Effector CD4-positive, alpha-beta T cell (primary cell): Measurements from ENCODE around the gene TRIM7.
"Not testable (repeated sequence)": the region's sequence is repeated elsewhere in the genome, so short reads cannot be mapped to it uniquely, and the experiment has no call there.

ENCODE experiments used
- DNase-seq: peaks from one replicate; pipeline ENCODE4 v3.0.0-alpha.2; 2020

Gene TRIM7

GRCh38 chr5:181232593-181232992 is 27.6 kb upstream of the TRIM7 start:
- no peak for DNase-seq

GRCh38 chr5:181231432-181231831 is 26.4 kb upstream of the TRIM7 start:
- DNase-seq: no peak

GRCh38 chr5:181230551-181230950 is 25.6 kb upstream of the TRIM7 start:
- no peak for DNase-seq

GRCh38 chr5:181229996-181230395 is 25.0 kb upstream of the TRIM7 start:
- DNase-seq: no peak

- peak; percentile 45 for DNase-seq
These were observed 19.6 kb upstream of the TRIM7 start for GRCh38 chr5:181224390-181225229.

GRCh38 chr5:181223729-181224389 is 18.9 kb upstream of the TRIM7 start:
- DNase-seq: peak; percentile 43

GRCh38 chr5:181223058-181223728 is 18.2 kb upstream of the TRIM7 start, which contains the start of gene TRIM41:
Gene TRIM41, plus strand, starts transcription at chr5:181223281. Its CDS starts 719 bp downstream, at chr5:181224000.
- DNase-seq: peak; percentile 95

- DNase-seq: no peak
These were observed 17.6 kb upstream of the TRIM7 start for GRCh38 chr5:181222630-181223057.

GRCh38 chr5:181221792-181222629 is 17.0 kb upstream of the TRIM7 start:
- DNase-seq: peak; percentile 93

GRCh38 chr5:181221105-181221791 is 16.3 kb upstream of the TRIM7 start:
- DNase-seq: peak; percentile 55

GRCh38 chr5:181220178-181220515 is 15.2 kb upstream of the TRIM7 start:
- no peak for DNase-seq

- DNase-seq: no peak
These were observed 14.5 kb upstream of the TRIM7 start for GRCh38 chr5:181219262-181220177.

GRCh38 chr5:181218795-181219124 is 13.8 kb upstream of the TRIM7 start:
- DNase-seq: no peak

GRCh38 chr5:181217803-181218062 is 12.7 kb upstream of the TRIM7 start:
- DNase-seq: peak; percentile 33

- DNase-seq: peak; percentile 60
These were observed 12.3 kb upstream of the TRIM7 start for GRCh38 chr5:181217111-181217802.

- DNase-seq: no peak
These were observed 11.3 kb upstream of the TRIM7 start for GRCh38 chr5:181215997-181216989.

- DNase-seq: not testable (repeated sequence)
These were observed 9.3 kb upstream of the TRIM7 start for GRCh38 chr5:181214249-181214648.

GRCh38 chr5:181212934-181213333 is 7.9 kb upstream of the TRIM7 start:
- no peak for DNase-seq

- DNase-seq: no peak
These were observed 7.1 kb upstream of the TRIM7 start for GRCh38 chr5:181212080-181212479.
